Upper lobe of right lung (tissue), 1 donor: ENCODE results near the gene PANX1. TPM values are rescaled to one million over a fixed set of nuclear protein-coding genes. Genes with fewer than 3 reads are reported as not detected.

ENCODE experiments used
- ATAC-seq: fragments of 200-7000 bp; cut with Tn5 transposase; one replicate; pipeline ENCODE4 v1.9.1; 2020; ENCODE audit warnings: mild to moderate bottlenecking, moderate library complexity
- DNase-seq: peaks from one replicate; pipeline ENCODE4 v3.0.0-alpha.2; 2020
- H3K27ac ChIP-seq: fragments of 200-600 bp; one replicate; pipeline ENCODE4 v1.8.0; 2022
- H3K27me3 ChIP-seq: fragments of 200-600 bp; one replicate; pipeline ENCODE4 v1.8.0; 2022; ENCODE audit warnings: mild to moderate bottlenecking
- H3K36me3 ChIP-seq: fragments of 200-600 bp; one replicate; pipeline ENCODE4 v1.8.0; 2022
- H3K4me1 ChIP-seq: fragments of 200-600 bp; one replicate; pipeline ENCODE4 v1.8.0; 2022
- H3K4me3 ChIP-seq: fragments of 200-600 bp; one replicate; pipeline ENCODE4 v1.8.0; 2022; ENCODE audit warnings: mild to moderate bottlenecking
- H3K9me3 ChIP-seq: fragments of 200-600 bp; one replicate; pipeline ENCODE4 v1.8.0; 2022
- intact Hi-C: fragments of 100-400 bp; cut with DNase I; formaldehyde crosslinking; loops from one replicate; pipeline ENCODE4 v1.11.0; 2022
- total RNA-seq: library from RNA; stranded (reverse); fragmentation: NEBNext Ultra II Directional; extraction: Animal tissue kit (Norgen Biotek cat#: 25700); gene quantifications from one replicate; pipeline ENCODE4 v1.2.1, GENCODE V29; 2021
- TF ChIP-seq, protein P1 (sequence below): fragments of 200-600 bp; IDR thresholded peaks from one replicate; pipeline ENCODE4 v1.8.0; 2022; ENCODE audit warnings: antibody characterized with exemption
- donor health status: DM: no; HTN: yes; CAD: no; lungs with severe emphysema.

PANX1 gene
- total RNA-seq, 1 donor from 2014 or later: 20.0 TPM

GRCh38 chr11:94224078-94224477 lies 95.4 kb downstream of the PANX1 start:
- Histone ChIP-seq H3K36me3 (no peaks in the 10 kb centered on the region), H3K27me3 (no peaks in the 10 kb centered on the region), H3K9me3 (peaks cover 5% of the 10 kb centered on the region), H3K27ac (no peak overlapping the region), H3K4me1 (no peaks in the 10 kb centered on the region), H3K4me3 (no peak overlapping the region)
- intact Hi-C loops: no loop called here
- TF ChIP-seq, protein P1, sequence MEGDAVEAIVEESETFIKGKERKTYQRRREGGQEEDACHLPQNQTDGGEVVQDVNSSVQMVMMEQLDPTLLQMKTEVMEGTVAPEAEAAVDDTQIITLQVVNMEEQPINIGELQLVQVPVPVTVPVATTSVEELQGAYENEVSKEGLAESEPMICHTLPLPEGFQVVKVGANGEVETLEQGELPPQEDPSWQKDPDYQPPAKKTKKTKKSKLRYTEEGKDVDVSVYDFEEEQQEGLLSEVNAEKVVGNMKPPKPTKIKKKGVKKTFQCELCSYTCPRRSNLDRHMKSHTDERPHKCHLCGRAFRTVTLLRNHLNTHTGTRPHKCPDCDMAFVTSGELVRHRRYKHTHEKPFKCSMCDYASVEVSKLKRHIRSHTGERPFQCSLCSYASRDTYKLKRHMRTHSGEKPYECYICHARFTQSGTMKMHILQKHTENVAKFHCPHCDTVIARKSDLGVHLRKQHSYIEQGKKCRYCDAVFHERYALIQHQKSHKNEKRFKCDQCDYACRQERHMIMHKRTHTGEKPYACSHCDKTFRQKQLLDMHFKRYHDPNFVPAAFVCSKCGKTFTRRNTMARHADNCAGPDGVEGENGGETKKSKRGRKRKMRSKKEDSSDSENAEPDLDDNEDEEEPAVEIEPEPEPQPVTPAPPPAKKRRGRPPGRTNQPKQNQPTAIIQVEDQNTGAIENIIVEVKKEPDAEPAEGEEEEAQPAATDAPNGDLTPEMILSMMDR: no peak
- DNase-seq (no peak), ATAC-seq (no peak)

Other genes starting within 250 kb of the PANX1 start
- gene HEPHL1, start 107.5 kb upstream of the PANX1 start, total RNA-seq: not detected
- not detected for gene IZUMO1R, start 175.7 kb downstream of the PANX1 start, total RNA-seq